Progenitor cell of endocrine pancreas (in vitro differentiated cells): ENCODE data around the gene KRTAP10-2. TPM values are rescaled to one million over a fixed set of nuclear protein-coding genes. Genes with fewer than 3 reads are reported as not detected.

Experiments
- DNase-seq: peaks from one replicate; pipeline ENCODE4 v3.0.0; 2021; ENCODE audit warnings: low spot score; ENCODE audit not compliant: unreplicated experiment
- H3K27ac Mint-ChIP-seq: 2 replicates; pipeline ENCODE4 v1.8.0; 2021; ENCODE audit warnings: mild to moderate bottlenecking, moderate library complexity, mixed read lengths
- H3K27me3 Mint-ChIP-seq: 2 replicates; pipeline ENCODE4 v1.8.0; 2021; ENCODE audit warnings: mixed read lengths
- H3K36me3 Mint-ChIP-seq: 2 replicates; pipeline ENCODE4 v1.8.0; 2022; ENCODE audit warnings: mixed read lengths; ENCODE audit not compliant: insufficient read depth
- H3K4me1 Mint-ChIP-seq: 2 replicates; pipeline ENCODE4 v1.8.0; 2021; ENCODE audit warnings: low read depth, mixed read lengths
- H3K4me3 Mint-ChIP-seq: 2 replicates; pipeline ENCODE4 v1.8.0; 2021; ENCODE audit warnings: low read depth, mild to moderate bottlenecking, moderate library complexity, mixed read lengths
- H3K9me3 Mint-ChIP-seq: 2 replicates; pipeline ENCODE4 v1.8.0; 2021; ENCODE audit warnings: low read depth, mixed read lengths
- total RNA-seq: library from RNA; stranded (reverse); gene quantifications from 2 replicates; pipeline ENCODE4 v1.2.1, GENCODE V29; 2021
- TF ChIP-seq, protein P1 (sequence below): fragments of 200-600 bp; sonication (generic); IDR thresholded peaks from one replicate; pipeline ENCODE4 v1.5.0; 2021; ENCODE audit warnings: antibody characterized with exemption, mild to moderate bottlenecking; ENCODE audit not compliant: unreplicated experiment

The KRTAP10-2 gene
- total RNA-seq, 1 donor from 2014 or later: not detected

GRCh38 chr21:44527156-44527982, 23.9 kb downstream of the KRTAP10-2 start:
- no peak overlapping the region for H3K27ac Mint-ChIP-seq
- TF ChIP-seq, protein P1, sequence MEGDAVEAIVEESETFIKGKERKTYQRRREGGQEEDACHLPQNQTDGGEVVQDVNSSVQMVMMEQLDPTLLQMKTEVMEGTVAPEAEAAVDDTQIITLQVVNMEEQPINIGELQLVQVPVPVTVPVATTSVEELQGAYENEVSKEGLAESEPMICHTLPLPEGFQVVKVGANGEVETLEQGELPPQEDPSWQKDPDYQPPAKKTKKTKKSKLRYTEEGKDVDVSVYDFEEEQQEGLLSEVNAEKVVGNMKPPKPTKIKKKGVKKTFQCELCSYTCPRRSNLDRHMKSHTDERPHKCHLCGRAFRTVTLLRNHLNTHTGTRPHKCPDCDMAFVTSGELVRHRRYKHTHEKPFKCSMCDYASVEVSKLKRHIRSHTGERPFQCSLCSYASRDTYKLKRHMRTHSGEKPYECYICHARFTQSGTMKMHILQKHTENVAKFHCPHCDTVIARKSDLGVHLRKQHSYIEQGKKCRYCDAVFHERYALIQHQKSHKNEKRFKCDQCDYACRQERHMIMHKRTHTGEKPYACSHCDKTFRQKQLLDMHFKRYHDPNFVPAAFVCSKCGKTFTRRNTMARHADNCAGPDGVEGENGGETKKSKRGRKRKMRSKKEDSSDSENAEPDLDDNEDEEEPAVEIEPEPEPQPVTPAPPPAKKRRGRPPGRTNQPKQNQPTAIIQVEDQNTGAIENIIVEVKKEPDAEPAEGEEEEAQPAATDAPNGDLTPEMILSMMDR: no peak
- H3K4me1 Mint-ChIP-seq: no peaks in the 10 kb centered on the region
- no peaks in the 10 kb centered on the region for H3K36me3 Mint-ChIP-seq
- no peak overlapping the region for H3K4me3 Mint-ChIP-seq
- no peaks in the 10 kb centered on the region for H3K9me3 Mint-ChIP-seq
- no peak for DNase-seq
- peaks cover 4% of the 10 kb centered on the region for H3K27me3 Mint-ChIP-seq

DNA sequence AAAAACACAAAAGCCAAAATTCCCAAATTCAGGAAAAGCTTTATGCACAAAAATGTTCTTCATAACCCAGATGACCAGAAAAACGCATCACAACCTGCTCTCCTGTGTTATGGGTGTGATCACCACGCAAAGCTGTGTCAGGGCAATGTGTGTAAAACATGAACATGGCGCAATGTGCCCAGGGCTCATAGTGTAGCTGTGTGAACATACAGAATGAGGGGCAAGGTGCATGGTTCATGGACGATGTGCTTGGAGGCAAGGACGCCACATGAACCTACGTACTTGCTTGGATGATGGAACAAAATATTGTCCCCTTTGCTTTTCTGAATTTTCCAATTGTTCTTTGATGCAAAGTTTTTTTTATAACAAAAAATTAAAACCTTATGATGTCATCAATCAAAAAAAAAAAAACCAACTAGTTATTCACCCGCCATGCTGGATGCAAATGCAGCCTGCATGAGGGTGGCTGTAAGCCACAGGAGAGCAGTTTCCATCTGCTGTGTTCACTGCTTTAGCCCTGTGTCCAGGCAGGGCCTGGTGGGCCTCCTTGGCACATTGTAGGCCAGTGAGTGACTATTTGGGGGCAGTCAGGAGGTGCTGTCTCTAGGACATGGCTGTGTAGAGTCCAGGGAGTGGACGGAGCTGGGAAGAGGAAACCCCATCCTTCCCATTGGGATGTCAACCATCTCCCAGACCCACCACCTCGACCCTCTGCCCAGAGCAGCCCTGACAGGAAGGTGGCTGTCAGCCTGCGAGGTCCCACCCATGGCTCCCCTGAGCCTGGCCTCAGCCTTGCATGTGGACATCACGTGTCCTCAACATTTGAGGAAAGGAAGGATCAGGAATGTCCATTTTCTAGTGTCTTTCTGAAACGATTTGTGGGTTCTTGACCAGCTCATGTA, 25.0 kb downstream of the KRTAP10-2 start:
- H3K4me1 Mint-ChIP-seq: no peaks in the 10 kb centered on the region
- H3K27ac Mint-ChIP-seq: no peak overlapping the region
- no peak for DNase-seq
- no peak overlapping the region for H3K4me3 Mint-ChIP-seq
- H3K27me3 Mint-ChIP-seq: peaks cover 4% of the 10 kb centered on the region
- no peaks in the 10 kb centered on the region for H3K36me3 Mint-ChIP-seq
- no peaks in the 10 kb centered on the region for H3K9me3 Mint-ChIP-seq
- TF ChIP-seq, protein P1: no peak

GRCh38 chr21:44525391-44526095, 25.8 kb downstream of the KRTAP10-2 start:
- Mint-ChIP-seq H3K4me1 (no peaks in the 10 kb centered on the region), H3K4me3 (no peak overlapping the region), H3K9me3 (no peaks in the 10 kb centered on the region), H3K27ac (no peak overlapping the region), H3K27me3 (peaks cover 6% of the 10 kb centered on the region), H3K36me3 (no peaks in the 10 kb centered on the region)
- no peak for DNase-seq
- TF ChIP-seq, protein P1: no peak

DNA sequence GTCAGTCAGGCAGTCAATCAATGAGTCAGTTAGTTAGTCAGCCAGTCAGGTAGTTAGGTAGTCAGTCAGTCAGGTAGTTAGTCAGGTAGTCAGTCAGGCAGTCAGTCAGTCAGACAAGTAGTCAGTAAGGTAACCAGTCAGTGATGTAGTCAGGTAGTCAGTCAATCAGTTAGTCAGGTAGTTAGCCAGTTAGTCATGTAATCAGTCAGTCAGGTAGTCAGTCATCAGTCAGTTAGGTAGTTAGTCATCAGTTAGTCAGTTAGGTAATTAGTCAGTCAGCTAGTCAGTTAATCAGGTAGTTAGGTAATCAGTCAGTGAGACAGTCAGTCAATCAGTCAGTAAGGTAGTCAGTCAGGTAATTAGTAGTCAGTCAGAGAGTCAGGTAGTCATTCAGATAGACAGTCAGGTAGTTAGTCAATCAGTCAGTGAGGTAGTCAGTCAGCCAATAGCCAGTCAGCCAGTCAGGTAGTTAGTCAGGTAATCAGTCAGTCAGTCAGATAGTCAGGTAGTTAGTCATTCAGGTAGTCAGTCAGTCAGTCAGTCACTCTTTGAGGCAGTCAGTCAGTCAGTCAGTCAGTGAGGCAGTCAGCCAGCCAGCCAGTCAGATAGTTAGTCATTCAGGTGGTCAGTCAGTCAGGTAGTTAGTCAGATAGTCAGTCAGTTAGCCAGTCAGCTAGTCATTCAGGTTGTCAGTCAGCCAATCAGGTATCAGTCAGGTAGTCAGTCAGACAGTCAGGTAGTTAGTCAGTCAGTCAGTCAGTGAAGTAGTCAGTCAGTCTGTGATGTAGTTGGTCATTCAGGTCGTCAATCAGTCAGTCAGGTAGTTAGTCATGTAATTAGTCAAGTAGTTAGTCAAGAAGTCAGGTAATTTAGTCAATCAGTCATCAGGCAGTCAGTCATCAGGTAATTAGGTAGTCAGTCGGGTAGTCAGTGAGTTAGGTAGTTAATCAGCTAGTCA, 26.6 kb downstream of the KRTAP10-2 start:
- H3K27ac Mint-ChIP-seq: no peak overlapping the region
- no peaks in the 10 kb centered on the region for H3K4me1 Mint-ChIP-seq
- H3K36me3 Mint-ChIP-seq: no peaks in the 10 kb centered on the region
- TF ChIP-seq, protein P1: no peak
- peaks cover 3% of the 10 kb centered on the region for H3K27me3 Mint-ChIP-seq
- H3K9me3 Mint-ChIP-seq: no peaks in the 10 kb centered on the region
- no peak overlapping the region for H3K4me3 Mint-ChIP-seq
- no peak for DNase-seq
